GM12878 (cell line): ENCODE data around the gene RPL9. TPM values are rescaled to one million over a fixed set of nuclear protein-coding genes. Genes with fewer than 3 reads are reported as not detected.

ENCODE experiments used
- ATF3 ChIP-seq: IDR thresholded peaks from 2 replicates; pipeline ENCODE4 v1.6.1; 2011; ENCODE audit warnings: low read depth, mild to moderate bottlenecking, low read length, moderate library complexity, borderline replicate concordance; ENCODE audit errors: extremely low read depth
- BMI1 ChIP-seq: fragments of 450-650 bp; IDR thresholded peaks from 2 replicates; pipeline ENCODE4 v1.6.1; 2016; ENCODE audit warnings: mild to moderate bottlenecking, moderate library complexity, borderline replicate concordance
- CBX3 ChIP-seq: fragments of 200-600 bp; sonication (generic); IDR thresholded peaks from 2 replicates; pipeline ENCODE4 v1.6.1; 2016; ENCODE audit warnings: low read depth, borderline replicate concordance
- CEBPZ ChIP-seq: fragments of 150-350 bp; IDR thresholded peaks from 2 replicates; pipeline ENCODE4 v1.6.1; 2016; ENCODE audit warnings: low read depth, low read length
- EGR1 ChIP-seq, 2 experiments: IDR thresholded peaks; 1 replicate in 1 of 2; 2 replicates in 1 of 2; pipeline ENCODE4 v1.6.1; 2011 to 2012; ENCODE audit warnings: low read depth in 2 of 2, low read length in 2 of 2, borderline replicate concordance in 1 of 2, mild to moderate bottlenecking in 1 of 2, moderate library complexity in 1 of 2
- MLLT1 ChIP-seq: fragments of 450-650 bp; IDR thresholded peaks from 2 replicates; pipeline ENCODE4 v1.6.1; 2016; ENCODE audit warnings: mild to moderate bottlenecking
- RBBP5 ChIP-seq: fragments of 200-600 bp; sonication (generic); conservative IDR thresholded peaks from 2 replicates; pipeline ENCODE4 v1.6.1; 2016
- ZBED1 ChIP-seq: IDR thresholded peaks from 2 replicates; pipeline ENCODE4 v1.6.1; 2016; ENCODE audit warnings: borderline replicate concordance
- ZNF622 ChIP-seq: fragments of 450-650 bp; IDR thresholded peaks from 2 replicates; pipeline ENCODE4 v1.6.1; 2017; ENCODE audit warnings: mild to moderate bottlenecking, inconsistent platforms
- polyA plus RNA-seq, 11 experiments: library from polyadenylated mRNA; depleted of rRNA in 4 of 11; unstranded in 6 of 11; stranded (reverse) in 5 of 11; fragments of >200 nt; fragmentation: Nextera tagmentation in 4 of 11; fragmentation: Illumina TruSeq in 1 of 11; extraction: Ambion mirVana in 4 of 11; extraction: Trizol in 1 of 11; gene quantifications; 1 replicate in 1 of 11; 2 replicates in 10 of 11; pipeline versions ENCODE4 v1.2.1 to v1.2.3, GENCODE V29; 2011 to 2016; ENCODE audit warnings: inconsistent platforms in 2 of 11, missing spikeins in 2 of 11, low read depth in 1 of 11
- total RNA-seq, 4 experiments: library from RNA; depleted of rRNA in 3 of 4; stranded (reverse); fragments of >200 nt in 3 of 4; fragmentation: Illumina TruSeq in 1 of 4; extraction: Trizol in 1 of 4; gene quantifications; 2 replicates each; pipeline versions ENCODE4 v1.2.1 to v1.2.3, GENCODE V29; 2013 to 2021

Gene RPL9
- total and polyA plus RNA-seq, 10 of the 15 experiments (the other 5 are each of a cell fraction or from before 2014, with no cell fraction given): 1,006 to 4,767 (median 2,910) TPM

GRCh38 chr4:39458505-39459300 is at the start of gene RPL9, which contains the start of gene LIAS (continued):
- TF ChIP-seq CEBPZ: no peak
- peak; percentile 97 for TF ChIP-seq RBBP5
- TF ChIP-seq ATF3: peak; percentile 82; the same call in 1 of the 2 replicates
- peak in 1 of 2 experiments; percentile 100; a peak in 1 of 3 replicates for TF ChIP-seq EGR1 (IDR thresholded peaks at IDR 0.05; ENCODE audit: borderline replicate concordance in 1 of 2, low read depth in 2 of 2, low read length in 2 of 2)
- TF ChIP-seq ZNF622: no peak
- TF ChIP-seq MLLT1: peak; percentile 79; the same call in 1 of the 2 replicates
- TF ChIP-seq CBX3: no peak
- TF ChIP-seq BMI1: no peak
- TF ChIP-seq ZBED1: peak; percentile 79; the same call in 1 of the 2 replicates
